NCI-H446 treated with DMSO at 0.1 percent for 48 hours (cell line): ENCODE measurements around the gene SYNGR1.

ENCODE experiments used
- DNase-seq: peaks from one replicate; lab custom pipeline; 2025; lab: John Stamatoyannopoulos, UW

The SYNGR1 gene

DNA sequence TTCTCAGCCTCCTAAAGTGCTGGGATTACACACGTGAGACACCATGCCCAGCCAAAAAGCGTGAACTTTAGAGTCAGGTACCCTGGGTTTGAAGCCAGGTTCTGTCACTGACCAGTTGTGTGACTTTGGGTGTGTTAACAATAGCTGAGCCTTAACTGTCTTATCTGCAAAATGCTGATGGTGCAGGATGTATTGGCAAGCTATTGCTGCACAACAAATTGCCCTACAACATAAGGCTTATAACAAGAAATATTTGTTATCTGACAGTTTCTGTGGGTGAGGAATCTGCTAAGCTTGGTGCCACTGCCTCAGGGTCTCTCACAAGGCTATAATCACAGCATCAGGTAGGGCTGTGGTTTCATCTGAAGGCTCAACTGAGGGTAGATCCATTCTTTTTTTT is 21.9 kb downstream of the SYNGR1 start:
- no peak for DNase-seq

GRCh38 chr22:39374191-39374590 is 24.4 kb downstream of the SYNGR1 start:
- no peak for DNase-seq

DNA sequence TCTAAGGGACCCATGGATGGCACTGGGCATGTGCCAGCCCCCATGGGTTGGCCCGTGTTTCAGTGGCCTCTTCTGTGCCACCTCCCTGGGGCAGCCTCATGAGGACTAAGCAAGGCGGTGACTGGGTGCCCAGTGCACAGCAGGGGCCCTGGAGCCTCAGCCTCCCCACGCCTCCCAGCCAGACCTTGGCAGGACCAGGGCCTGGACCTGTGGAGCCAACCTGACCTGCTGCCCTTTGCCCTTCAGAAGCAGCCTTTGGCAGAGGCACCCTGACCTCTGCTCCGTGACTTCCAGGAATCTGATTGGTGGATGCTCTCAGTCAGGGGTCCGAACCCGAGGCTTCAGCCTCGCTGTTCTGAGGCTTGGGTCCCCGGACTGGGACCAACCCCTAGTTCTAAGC is 25.0 kb downstream of the SYNGR1 start:
- no peak for DNase-seq

- no peak for DNase-seq
These were observed 25.9 kb downstream of the SYNGR1 start for GRCh38 chr22:39375646-39376045.

DNA sequence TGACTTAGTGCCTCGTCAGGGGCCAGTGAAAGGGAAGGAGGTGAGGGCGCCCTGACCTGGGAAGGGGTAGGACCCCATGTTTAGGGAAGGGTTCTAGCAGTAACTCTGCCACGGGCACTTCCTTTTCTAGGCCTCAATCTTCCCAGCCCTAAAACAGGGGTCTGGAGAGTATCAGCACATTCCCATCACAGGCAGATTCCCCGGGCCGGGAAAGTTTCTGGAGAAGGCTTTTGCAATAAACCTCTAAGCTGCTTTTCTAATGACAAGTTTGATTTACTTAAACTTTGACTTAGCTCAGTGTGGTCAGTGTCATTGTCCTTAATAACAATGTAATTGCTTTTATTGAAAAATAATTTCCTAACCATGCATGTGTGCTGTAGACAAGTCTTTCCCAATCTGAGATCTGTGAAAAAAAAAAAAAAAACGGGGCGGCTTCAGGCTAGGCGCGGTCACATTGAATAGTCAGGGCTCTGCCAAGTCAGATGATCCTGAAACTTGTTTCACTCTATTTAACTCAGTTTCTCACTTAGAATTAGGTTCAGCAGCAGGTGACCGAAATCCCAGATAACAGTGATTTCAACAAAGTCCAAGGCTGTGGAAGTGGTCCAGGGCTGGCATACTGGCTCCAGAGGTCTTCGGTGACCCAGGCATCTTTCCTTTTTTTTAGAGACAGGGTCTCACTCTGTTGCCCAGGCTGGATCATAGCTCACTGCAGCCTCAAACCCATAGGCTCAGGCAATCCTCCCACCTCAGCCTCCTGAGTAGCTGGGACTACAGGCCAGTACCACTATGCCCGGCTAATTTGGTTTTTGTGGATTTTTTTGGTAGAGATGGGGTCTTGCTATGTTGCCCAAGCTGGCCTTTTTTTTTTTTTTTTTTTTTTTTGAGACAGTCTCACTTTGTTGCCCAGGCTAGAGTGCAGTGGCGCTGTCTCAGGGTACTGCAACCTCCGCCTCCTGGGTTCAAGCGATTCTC is 30.3 kb downstream of the SYNGR1 start:
- DNase-seq = no peak

- no peak for DNase-seq
These were observed 31.4 kb downstream of the SYNGR1 start for GRCh38 chr22:39381009-39381755.

DNA sequence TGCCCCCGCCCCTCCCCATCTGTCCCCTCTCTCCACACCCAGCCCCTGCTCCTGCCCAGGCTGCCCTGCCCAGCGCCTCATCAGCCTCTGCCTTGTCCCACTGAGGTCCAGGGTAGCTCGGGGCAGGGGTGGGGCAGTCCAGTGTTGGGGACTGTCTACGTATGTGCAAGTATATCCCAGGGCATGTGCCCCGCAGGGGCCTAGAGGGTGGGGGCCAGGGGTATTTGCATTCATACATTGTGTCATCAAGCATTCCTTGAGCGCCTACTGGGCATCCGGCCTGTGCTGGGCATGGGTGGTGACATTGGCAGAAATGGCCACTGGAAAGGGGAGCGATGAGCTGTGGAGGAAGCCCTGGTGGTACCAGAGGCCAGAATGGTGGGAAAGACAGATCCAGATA is 32.1 kb downstream of the SYNGR1 start:
- no peak for DNase-seq

GRCh38 chr22:39382410-39382809 is 32.6 kb downstream of the SYNGR1 start:
- no peak for DNase-seq

GRCh38 chr22:39383841-39384625 is 34.2 kb downstream of the SYNGR1 start:
- no peak for DNase-seq

DNA sequence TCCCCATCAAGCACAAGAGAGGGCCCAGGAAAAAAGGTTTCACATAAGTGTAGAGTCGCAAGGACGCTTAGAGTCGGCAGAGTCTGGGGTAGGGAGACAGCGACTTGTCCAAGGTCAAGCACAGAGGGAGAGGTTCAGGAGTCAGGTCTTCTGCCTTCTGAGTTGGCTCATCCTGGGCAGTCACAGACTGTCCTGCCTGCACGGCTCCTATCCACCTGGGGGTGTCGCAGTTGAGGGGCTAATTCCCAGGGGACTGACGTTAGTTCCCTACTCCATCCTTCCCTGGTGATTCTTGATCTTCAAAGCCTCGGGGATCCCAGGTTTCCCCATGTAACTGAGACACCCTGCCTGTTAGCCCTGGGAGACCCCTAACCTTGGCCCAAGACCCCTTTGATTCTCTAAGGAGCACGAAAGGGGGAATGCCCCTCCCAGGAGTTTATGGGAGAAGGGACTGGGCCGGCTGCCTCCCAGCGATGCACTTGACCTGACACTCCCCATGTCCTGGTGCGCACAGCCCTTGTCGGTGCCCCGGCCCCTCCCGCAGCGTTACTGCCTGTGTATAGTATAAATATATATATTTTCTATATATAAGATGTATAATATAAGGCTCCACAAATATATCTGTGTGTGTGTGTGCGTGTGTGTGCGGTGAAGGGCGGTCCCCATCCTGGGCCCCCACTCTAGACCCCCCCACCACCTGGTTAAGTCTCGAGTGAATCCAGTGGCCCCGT is 35.1 kb downstream of the SYNGR1 start:
- DNase-seq = no peak

GRCh38 chr22:39388261-39389011 is 38.6 kb downstream of the SYNGR1 start:
- no peak for DNase-seq

GRCh38 chr22:39389420-39389819 is 39.6 kb downstream of the SYNGR1 start:
- no peak for DNase-seq

DNA sequence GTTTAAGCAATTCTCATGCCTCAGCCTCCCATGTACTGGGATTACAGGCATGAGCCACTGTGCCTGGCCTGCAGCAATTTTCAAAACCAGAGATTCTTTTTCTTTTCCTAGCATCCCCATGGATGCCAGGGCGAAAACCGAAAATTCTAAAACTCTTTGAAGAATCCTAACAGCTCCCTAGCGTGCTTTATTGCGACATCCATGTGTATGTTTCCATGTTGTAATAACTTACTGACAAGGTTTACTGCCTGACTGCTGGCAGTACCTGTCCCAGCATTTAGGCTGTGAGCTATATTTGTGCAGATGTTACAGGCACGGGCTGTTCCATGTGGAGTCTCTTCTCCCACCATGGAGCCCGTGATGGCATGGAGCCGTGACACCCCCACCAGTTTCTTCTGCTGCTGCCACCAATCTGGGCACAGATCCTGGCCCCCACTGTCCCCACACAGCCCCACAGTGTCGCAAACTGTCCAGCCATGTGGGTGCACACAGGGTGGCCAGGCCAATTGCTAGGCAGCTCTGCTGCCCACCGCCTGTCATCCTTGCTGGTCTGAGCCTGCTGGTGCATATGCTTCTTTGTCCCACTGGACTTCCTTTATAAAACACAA is 42.7 kb downstream of the SYNGR1 start:
- no peak for DNase-seq

DNA sequence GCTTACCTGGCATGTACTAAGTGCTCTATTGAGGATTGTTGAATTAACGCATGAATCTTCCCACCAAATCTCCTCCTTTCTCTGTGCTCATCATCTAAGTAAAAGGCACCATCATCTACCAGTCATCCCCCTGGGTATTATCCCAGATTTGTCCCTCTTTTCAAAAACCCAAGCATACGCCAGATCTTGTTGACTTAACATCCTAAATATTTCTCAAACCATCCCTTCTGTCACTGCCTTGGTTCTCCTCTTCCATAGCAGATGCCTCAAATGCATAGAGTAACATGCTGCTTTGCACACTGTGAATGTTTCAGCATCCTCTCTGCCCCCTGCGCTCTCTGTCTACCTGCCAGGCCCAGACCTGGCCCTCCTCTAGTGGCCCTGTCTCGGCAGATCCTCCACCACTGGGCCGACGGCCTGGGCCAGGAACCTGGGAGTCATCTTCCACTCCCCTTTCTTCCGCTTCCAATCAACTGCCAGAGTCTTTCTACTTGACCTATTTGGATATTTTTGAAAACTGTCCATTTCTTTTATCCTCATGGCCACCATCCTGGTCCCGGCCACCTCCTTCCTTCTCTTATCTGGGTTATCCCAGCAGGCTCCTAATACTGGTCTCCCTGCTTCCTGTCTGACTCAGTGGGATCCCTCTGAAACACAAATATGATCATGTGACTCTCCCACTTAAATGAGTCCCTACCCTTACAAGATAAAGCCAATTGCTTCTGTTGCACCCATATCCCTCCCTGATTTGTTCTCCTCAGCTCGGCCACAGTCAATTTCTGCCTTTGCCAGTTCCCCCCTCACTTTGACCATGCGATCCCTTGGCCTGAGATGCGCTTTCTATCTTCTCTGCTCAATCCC is 46.4 kb downstream of the SYNGR1 start:
- no peak for DNase-seq

DNA sequence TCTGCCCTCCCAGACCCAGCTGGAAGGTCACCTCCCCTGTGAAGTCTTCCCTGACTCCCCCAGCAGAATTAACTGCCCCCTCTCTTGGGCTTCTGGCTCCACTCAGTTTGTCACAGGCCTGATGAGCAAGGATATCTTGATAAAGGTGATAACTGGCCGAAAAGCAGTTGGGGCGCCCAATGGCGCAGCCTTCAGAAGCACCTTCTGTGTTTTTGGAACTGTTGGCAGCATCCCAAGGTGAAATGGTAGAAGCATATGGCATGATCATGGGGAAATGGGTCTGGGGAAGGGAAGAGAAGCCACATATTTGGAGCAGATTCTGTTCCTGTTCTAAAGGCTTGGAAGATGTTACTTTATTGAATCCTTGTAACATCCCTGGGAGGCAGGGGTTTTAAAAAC is 47.0 kb downstream of the SYNGR1 start:
- peak; percentile 43 for DNase-seq

GRCh38 chr22:39401301-39401631 is 51.5 kb downstream of the SYNGR1 start:
- no peak for DNase-seq

- DNase-seq = no peak
These were observed 55.7 kb downstream of the SYNGR1 start for GRCh38 chr22:39405346-39406085.

DNA sequence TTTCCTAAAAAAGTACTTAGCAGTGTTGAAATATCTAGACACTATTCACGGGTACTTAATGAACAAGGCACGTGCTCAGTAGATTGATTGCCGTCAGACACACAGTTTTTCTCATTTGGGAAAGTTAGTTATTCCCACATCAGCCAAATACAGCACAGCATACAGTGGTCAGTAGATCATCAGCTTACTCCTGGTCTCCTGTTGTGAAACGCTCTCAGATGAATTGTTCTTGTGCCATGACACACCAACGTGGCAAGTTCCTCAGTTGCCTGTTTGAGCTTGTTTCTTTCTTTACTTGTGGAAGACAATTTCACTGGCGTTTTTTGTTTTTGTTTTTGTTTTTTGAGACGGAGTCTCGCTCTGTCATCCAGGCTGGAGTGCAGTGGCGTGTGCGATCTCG is 58.4 kb downstream of the SYNGR1 start:
- no peak for DNase-seq

DNA sequence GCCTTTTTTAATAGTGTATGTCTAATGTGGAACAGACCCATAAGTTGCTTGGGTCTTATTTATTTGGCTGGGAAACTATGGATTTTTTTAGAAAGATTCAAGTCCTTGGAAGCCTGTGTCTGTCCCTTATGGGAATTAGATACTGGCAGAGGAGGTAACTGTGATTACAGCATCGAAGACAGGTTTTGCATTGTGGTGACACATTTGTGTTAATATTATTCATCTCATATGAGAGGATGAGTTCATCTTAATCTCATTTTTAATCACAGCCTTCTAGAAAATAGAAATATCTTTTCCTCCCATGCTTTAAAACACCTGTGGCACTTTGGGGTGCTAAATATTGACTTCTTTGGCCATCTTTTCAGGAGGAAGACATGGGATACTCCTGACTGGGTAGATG is 59.0 kb downstream of the SYNGR1 start:
- no peak for DNase-seq
